ENCODE measurements around the gene TRPM4.
A peak's percentile ranks its signal among the peaks of the same experiment; 100 is the strongest.

GRCh38 chr19:49224879-49225278 is 67.3 kb downstream of the TRPM4 start:
- TF ChIP-seq POLR2A (IDR thresholded peaks at IDR 0.05; ENCODE audit: low read depth) (no peak), CTCF (IDR thresholded peaks at IDR 0.05) (peak in 1 of 3 experiments; percentile 18), POLR2AphosphoS5 (IDR thresholded peaks at IDR 0.05) (no peak), EP300 (IDR thresholded peaks at IDR 0.05) (no peak)
